ENCODE data around the gene RIMS1.

RIMS1 gene

DNA sequence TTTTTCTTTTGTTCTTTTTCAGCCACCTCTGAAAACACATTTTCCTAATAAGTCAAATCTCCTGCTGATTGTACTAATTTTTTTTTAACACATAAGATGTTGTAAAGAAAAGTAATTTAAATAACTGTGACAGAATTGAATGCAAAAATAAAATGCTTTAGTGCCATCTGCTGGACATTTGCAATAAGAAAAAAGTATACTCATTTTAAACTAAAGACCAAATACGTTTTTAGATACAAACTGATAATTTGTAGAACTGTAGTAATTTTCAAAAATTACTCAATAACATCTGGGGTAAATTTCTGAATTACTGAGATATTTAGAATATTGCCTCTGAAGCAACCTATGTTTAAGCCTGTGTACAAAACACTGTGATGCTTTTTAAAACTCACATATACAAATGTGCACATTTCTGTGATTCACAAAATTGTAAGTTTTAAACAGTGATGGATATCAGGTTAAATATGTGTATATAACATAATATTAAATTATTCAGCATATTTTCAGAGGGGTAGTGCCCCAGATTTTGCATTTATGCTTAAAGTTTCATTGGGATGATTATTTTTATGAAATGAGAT is 198.7 kb downstream of the RIMS1 start:
- DNase-seq (ENCODE audit: low read depth in 2 of 2): no peak

DNA sequence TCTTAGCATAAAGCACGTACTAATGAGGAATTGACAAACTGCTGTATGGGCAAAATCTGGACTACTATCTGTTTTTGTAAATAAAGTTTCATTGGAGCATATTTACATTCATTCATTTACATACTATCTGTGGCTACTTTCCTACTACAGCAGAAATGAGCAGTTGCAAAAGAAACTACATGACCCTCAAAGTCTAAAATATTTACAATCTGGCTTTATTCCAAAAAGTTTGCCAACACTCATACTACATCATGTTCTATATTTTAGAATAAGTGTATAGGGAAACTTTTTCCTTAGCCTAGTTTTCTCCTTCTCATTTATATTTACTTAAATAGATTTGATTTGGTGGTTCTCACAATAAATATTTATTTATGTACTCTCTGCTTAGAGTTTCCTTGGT is 208.2 kb downstream of the RIMS1 start:
- DNase-seq (ENCODE audit: low read depth in 2 of 2): no peak

DNA sequence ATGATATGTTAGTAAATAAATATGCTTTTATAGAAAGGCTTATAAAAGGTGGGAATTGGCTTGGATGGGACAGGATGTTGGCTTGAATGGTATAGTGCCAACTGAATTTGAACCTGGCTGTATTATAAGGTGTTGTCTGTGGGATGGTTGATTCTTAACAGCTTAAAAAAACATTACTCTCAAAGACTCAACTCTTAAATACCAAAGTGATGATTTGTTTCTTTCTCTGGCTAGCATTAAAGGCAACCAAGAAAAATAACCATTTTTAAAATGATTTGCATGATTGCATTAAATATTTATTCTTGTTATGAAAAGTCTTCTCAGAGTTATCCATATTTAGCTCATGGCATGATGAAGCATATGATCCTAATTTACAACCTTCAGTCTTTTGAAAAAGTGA is 216.2 kb downstream of the RIMS1 start:
- no peak for DNase-seq (ENCODE audit: low read depth in 2 of 2)

DNA sequence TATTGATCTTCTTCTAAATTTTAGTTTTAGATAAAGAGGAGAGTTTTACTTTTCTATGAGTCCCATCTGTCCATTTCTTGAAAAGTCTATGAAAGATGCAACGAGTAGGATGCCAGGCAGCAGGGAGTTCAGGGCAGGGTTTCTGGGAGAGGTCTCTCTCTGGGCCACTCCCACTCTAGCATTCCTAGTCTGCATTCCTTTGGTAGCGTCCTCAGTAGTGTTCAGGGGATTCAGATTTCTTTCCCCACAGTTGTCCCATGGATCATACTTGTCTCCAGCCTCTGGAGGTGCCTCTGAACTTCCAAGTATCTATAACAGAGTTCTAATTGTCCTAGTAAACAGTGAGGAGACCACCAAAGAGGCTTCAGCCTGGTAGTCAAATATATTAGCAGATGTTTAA is 225.3 kb downstream of the RIMS1 start:
- DNase-seq (ENCODE audit: low read depth in 2 of 2): no peak

DNA sequence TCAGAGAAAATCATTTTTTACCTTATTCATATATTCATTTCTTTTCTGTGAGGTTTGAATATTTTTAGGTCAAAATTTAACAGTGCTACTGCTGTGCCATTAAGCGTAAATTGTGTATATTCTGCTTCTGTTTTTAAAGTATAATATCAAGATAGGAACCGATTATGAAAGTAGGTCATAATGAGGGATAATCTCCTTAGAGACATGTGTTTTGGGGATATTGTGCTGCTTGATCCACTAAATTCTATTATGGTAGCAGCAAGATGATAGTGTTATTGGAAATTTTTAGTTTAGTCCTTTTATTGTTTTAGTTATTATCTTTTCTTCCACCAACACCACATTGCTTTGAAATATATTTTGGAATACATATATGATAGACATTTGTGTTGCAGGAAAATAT is 244.0 kb downstream of the RIMS1 start:
- no peak for DNase-seq (ENCODE audit: low read depth in 2 of 2)

DNA sequence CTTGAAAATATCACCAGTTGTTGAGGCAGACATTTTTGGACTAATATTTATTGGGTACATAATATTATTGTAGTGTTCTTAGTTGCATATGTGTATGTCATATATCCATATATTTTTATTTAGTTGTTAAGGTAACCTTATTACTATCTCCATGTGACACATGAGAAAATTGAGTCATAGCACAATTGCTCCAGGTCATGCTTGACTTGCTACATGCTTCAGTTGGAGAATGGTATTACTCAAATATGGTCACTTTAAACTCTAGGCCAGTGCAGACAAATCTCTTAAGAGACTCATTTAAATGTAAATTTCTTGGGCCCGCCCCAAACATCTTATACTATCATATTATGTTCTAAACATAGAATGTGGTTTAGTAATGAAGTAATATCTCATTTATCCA is 246.1 kb downstream of the RIMS1 start:
- DNase-seq (ENCODE audit: low read depth in 2 of 2): no peak

DNA sequence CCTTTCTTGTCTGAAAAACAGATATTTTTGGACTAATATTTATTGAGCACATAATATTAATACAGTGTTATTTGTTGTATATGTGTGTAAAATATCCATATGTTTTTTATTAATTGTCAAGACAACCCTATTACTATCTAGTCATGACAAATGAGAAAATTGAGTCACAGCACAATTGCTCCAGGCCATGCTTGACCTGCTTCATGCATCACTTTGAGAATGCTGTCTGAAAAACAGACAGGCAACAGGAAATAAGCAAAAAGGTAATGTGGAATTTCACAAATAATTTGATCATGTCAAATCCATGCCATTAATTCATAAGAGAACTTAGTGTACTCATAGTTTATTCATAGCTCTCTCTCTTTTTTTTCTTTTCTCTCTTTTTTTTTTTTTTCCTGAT is 246.5 kb downstream of the RIMS1 start:
- no peak for DNase-seq (ENCODE audit: low read depth in 2 of 2)

DNA sequence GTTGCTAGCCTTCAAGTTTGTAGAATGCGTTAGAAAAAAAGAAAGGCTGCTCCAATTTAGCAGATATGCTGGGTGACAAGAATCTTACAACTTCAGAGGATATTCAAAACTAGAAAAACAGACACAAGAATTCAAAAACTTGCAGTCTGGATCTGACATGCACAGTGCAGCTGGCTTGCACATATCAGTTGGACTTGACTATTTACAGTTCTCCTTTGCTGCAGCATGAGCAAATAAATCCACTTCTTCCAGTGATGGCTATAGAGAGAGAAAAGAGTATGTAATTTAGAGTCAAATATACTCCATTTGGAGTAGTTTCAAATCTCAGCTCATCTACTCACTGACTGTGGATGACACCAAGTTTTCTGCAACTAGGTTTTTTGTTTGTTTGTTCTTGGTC is 247.0 kb downstream of the RIMS1 start:
- DNase-seq (ENCODE audit: low read depth in 2 of 2): no peak

DNA sequence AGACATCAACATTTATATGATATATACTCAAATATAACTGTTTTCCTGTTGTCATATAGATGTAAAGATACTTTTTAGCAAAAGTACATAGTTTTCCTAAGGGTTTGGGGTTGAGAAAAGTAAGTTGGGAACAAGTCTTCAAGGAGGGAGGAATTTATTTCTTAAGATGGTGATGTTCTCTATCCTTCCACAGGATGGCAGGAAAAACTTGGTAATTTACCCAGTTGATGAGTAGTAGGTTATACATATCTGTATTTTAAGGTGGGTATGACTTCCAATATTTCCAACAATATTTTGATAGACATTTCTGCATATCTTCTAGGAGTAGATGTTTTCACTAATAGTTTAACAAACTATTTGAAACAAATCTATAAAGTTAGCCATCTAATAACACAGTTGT is 254.4 kb downstream of the RIMS1 start:
- no peak for DNase-seq (ENCODE audit: low read depth in 2 of 2)

DNA sequence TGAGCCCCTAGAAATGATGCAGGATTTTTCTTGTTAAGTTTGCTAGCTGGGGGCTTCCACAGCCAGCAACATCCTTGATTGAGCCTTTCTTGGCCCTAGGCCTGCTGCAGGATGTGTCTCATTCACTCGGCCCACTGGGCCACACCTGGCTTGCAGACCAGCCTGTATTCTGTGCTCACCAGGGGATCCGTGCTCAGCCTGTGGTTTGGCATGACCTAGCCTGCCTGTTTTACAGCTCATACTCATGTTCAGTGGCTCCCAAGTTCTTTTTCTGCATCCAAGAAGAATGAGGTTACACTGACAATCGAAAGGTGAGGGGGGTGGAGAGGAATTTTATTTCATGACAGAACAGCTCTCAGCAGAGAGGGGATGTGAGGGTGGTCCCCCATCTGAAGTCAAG is 263.4 kb downstream of the RIMS1 start:
- no peak for DNase-seq (ENCODE audit: low read depth in 2 of 2)

DNA sequence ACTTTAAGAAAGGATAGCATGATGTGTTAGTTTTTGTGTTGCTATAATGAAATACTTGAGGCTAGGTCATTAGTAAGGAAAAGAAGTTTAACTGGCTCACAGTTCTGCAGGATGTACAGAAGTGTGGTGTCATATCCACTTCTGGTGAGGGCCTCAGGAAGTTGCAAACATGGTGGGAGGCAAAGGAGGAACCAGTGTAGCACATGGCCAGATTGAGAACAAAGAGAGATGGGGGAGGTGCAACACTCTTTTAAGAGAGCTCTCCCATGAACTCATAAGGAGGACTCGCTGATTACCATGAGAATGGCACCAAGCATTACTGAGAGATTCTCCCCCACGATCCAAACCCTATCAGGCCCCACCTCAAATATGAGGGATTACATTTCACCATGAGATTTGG is 265.4 kb downstream of the RIMS1 start:
- no peak for DNase-seq (ENCODE audit: low read depth in 2 of 2)

DNA sequence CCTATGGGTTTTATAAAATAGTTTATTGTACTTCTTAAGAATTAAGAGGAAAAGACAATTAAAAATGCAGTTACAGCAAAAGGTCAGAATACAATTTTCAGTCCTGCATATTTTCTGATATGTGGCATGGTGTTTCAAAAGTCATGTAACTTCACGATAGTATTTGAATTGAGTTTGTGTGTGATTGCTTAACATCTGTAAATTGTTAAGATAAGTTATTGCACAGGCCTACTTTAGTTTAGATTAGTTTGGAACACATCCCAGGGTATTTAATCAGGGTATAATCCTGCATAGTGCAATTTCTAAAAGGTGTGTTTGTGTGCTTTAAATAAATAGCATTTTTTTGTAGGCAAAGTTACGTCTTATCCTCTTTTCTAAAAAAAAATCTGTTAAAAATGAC is 289.6 kb downstream of the RIMS1 start:
- no peak for DNase-seq (ENCODE audit: low read depth in 2 of 2)

DNA sequence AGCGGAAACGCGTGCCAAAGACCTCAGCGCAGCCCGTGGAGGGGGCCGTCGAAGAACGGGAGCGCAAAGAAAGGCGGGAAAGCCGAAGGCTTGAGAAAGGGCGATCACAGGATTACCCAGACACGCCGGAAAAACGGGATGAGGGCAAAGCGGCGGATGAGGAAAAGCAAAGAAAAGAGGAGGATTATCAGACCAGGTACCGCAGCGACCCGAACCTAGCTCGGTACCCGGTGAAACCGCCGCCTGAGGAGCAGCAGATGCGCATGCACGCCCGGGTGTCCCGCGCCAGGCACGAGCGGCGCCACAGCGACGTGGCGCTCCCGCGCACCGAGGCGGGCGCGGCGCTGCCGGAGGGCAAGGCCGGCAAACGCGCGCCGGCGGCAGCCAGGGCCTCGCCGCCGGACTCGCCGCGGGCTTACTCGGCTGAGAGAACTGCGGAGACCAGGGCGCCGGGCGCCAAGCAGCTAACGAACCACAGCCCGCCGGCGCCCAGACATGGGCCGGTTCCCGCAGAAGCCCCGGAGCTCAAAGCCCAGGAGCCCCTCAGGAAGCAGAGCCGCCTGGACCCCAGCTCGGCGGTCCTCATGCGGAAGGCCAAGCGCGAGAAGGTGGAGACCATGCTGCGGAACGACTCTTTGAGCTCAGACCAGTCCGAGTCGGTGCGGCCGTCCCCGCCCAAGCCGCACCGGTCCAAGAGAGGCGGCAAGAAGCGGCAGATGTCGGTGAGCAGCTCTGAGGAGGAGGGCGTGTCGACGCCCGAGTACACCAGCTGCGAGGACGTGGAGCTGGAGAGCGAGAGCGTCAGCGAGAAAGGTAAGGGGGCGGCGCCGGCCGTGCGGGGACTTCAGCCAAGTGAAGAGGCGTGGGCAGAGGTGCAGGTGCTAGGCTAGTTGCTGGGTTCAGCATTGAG is 296.2 kb downstream of the RIMS1 start:
- no peak for DNase-seq (ENCODE audit: low read depth in 2 of 2)

DNA sequence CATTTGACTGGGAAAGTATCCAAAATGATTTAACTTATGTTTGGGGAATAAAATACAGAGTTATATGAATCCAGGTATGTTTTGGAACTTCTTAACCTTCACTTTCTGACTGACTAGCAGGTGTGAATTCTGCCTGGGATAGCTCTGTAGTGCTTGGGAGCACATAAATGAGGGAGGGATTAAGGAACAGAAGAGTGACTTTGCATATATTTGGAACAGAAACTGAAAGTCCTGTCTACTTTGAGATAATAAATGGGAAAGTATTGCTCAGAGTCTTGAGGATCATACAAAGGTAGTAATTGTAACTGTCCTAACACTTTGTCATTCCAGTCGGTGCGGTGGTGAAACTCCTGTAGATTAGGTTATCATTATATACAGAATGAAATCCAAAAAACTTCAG is 317.6 kb downstream of the RIMS1 start:
- DNase-seq (ENCODE audit: low read depth in 2 of 2): no peak

DNA sequence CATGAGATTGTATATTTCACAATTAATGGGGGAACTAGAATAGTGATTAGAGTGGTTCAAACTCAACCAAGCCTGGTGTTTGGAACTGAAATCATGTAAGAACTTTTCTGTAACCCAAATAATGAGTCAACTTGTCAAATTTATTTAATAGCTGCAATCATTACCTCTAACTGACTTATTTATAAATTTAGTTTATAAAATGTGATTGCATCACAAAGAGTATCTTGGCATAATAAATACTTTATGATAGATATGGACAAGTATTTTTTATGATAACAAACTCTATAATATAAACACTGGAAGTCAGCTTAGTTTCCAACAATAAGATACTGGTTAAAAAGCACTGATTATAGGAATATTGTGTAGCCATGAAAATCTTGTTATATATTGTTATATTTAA is 319.1 kb downstream of the RIMS1 start:
- no peak for DNase-seq (ENCODE audit: low read depth in 2 of 2)

DNA sequence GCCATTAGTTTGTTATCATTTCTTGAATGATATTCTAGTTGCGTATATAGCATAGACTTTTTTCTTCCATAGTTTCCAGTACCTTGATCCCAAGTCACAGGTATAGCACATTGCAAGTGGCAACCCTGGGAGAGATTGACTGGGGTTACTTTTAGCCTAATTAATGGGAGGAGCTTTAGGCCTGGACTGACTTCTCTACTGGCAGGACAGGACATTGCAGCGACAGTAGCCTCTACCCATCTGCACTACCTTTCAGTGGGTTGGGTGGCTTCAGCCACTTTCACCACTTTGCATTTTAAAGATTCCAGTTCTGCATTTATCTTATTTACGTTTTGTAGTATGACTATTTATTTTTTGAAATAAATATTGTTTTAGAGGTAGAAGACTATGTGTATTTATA is 320.3 kb downstream of the RIMS1 start:
- DNase-seq (ENCODE audit: low read depth in 2 of 2): no peak

DNA sequence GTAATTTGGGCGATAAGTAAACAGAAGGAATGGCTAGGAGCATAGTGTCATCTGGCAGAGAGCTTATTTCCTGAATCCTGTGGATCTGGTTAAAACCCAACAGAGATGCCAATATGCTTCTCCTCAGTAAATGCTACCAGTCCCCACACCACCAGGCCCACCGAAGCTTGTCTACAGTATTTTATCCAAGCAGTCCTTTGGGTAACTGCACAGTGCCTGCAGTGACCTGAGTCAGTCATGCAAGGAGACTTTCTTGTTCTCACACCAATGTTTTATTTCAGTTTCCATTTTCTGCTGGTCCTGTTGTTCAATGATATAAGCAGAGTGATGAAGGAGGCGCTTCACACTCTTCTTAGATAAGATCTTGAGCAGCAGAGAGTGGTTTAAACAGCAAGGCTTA is 326.3 kb downstream of the RIMS1 start:
- no peak for DNase-seq (ENCODE audit: low read depth in 2 of 2)

DNA sequence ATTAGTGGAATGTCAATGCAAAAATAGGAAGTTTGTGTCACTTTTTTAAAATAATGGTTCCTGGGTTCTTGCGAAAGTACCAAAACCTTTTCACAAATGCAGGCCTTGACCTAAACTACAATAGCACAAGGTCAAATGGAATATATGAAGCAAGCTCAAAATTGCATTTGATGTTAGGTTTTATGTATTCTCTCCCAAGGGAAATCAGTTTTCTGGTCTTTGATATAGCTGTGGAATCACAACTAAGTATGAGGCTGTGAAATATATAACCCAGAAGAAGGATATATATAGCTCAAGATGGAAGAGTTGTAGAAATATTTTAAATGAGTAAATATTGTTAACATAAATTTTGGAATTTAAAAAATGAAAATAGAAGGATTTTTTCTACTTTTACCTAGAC is 327.3 kb downstream of the RIMS1 start:
- DNase-seq (ENCODE audit: low read depth in 2 of 2): no peak

DNA sequence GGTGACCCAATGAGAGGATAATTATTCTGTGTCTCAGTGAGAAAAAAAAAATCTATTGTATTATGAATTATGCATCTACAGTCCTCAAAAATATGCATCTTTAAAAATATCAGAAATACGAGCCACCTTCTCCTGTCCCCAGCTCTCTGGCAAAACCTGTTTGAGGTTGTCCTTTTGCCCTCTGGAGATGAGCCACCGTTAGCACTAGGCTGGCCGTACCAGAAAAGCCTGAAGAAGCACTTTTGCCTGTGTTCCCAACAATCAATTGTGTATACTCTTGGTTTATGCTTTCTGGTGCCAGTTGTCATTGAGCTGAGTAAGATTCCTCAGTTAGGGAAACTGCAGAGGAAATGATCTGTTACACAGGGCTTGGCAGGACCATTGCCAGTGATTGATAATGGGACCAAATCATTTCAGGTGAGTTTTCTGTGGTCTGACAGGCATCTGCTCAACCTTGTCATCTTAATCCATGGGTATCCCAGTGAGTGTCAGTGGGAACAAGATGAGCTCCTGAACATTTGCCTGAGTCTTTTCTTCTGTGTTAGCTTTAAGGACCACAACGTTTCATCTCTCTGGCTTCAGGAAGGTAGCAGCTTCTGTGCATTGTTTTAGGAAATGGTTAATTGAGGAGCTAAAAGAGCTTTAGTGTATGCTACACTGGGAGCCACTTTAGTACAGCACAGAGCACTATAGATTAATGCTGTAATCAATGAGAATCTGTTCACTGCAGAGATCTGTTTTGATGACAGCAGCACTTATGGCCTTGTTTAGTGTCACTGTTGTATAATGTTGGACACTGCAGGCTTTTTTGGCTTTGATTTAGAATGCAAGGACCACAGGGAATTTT is 330.1 kb downstream of the RIMS1 start:
- no peak for DNase-seq (ENCODE audit: low read depth in 2 of 2)

DNA sequence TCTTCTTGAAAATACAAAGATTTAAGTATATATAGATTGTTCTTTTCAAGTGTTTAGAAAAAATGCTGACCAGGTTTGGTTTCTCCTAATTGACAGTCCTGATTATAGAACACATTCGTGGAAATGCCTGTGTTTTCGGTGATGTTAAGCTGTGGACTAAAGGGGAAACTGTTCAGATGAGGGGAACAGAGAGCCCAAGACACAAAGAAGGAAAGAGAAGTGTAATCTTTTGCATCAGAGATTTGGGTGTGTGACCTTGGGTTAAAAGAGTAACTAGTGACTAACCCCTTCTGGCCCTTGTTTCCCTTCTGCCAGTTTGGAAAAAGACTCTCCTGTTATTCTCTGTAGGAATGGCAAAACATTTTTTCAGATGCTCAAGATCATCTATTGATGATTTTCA is 331.3 kb downstream of the RIMS1 start:
- no peak for DNase-seq (ENCODE audit: low read depth in 2 of 2)

DNA sequence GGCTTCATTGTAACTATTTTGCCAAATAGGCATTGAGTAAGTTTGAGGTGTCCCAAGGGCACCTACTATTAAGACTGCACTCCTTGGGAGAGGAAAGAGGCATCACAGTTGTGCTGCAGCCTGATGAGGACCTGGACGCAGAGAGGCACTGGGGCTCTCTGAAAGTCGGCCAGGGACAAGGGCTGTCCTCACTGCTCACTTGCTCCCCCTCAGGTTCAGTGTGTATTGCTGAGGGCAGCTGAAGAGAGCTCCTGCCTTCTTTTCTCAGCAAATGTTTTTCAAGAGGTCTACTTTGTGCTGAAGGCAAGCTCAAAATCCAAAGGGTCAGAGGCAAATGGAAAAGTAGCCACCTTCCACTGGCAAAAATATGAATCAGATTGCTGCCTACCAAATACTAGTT is 331.8 kb downstream of the RIMS1 start:
- DNase-seq (ENCODE audit: low read depth in 2 of 2): no peak

DNA sequence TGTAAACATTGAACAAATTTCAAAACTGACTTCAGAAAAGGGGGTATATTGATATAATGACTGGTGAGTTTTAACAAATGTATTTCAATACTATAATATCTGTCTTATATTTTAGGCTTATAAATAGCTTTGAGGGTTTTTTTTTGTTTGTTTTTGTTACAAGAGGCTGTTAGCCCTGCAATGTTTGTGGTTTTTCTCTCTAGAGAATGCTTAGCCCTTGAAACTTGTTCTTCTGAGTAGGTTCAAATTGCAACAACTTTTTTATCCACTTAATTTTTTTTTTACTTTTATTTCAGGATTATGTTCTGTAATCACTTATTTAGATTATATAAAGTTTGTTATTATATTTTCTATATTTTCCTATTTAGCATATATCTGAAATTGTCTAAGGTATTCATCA is 333.2 kb downstream of the RIMS1 start:
- no peak for DNase-seq (ENCODE audit: low read depth in 2 of 2)

DNA sequence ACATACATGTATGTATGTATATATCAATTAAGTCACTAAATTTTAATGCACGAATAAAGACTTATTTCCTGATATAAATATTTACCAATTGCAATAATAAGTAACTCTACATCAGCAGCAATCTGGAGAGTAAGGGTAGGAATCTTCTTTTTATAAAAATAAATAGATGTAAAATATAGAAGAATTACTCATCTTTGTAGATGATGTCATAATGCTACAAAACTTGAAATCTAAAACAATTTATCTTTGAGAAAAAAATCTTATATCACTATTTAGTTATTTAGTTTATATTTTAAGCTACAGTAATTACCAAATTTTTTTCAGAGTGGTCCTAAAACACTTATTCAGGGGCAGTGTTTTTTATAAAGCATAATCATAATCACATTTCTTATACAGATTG is 351.7 kb downstream of the RIMS1 start:
- no peak for DNase-seq (ENCODE audit: low read depth in 2 of 2)

Data from stimulated activated CD4-positive, alpha-beta T cell treated with anti-CD3 and anti-CD28 coated beads, Interleukin-1b, Interleukin-23, amount 100 ng/mL, for 4 hours (primary cell).